Spleen (tissue), 7 donors: Measurements from ENCODE around the gene POLQ.

Experiments
- CTCF ChIP-seq, 11 experiments: fragments of 200-600 bp in 7 of 11; fragments of 450-650 bp in 4 of 11; sonication (generic) in 4 of 11; IDR thresholded peaks in 8 of 11; conservative IDR thresholded peaks in 3 of 11; 1 replicate in 7 of 11; 2 replicates in 4 of 11; pipeline versions ENCODE4 v1.4.0 to v1.8.0; 2016 to 2021; ENCODE audit warnings: antibody characterized with exemption in 11 of 11, inconsistent platforms in 4 of 11, mild to moderate bottlenecking in 1 of 11
- POLR2A ChIP-seq, 3 donors: fragments of 450-650 bp; IDR thresholded peaks; one replicate each; pipeline ENCODE4 v1.5.1; 2017; ENCODE audit warnings: antibody characterized with exemption in 3 of 3, mild to moderate bottlenecking in 1 of 3
- donor health status: DM: no; HTN: no; CAD: no; lungs with moderate emphysema.
- donor health status: DM: no; HTN: no; CAD: no.
- donor health status: DM: no; HTN: no; CAD: no.

DNA sequence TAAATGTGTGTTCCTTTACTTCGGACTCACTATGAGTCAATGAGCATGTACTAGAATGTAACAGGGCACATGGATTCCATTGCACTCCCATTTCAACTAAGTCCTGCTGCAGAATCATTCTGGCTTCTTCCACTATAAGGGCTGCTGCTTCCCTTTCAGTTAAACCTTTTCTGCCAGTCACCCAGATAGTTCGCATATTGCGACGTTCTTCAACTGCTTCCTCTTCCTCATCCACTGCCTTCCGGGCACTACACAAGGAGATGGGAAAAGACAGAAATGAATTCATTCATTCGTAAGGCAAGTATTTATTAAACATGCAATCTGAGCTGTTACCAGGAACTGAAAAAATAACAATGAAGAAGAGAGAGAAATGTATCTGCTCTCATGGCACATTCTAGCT lies 55.6 kb downstream of the POLQ start:
- TF ChIP-seq CTCF (IDR thresholded peaks at IDR 0.05 in 8 of 11, conservative IDR thresholded peaks at IDR 0.05 in 3 of 11) = no peak
- TF ChIP-seq POLR2A (IDR thresholded peaks at IDR 0.05) = no peak
